RWPE2 (cell line): ENCODE measurements around the gene ADGRF1.
A peak's percentile ranks its signal among the peaks of the same experiment; 100 is the strongest.

ENCODE experiments used
- ATAC-seq: fragments of 200-7000 bp; cut with Tn5 transposase; 3 replicates; pipeline ENCODE4 v1.9.1; 2021; ENCODE audit warnings: low read depth
- DNase-seq: peaks from one replicate; pipeline ENCODE4 v3.0.0-alpha.2; 2020; ENCODE audit warnings: low spot score
- H3K27ac ChIP-seq: fragments of 450-650 bp; 2 replicates; pipeline ENCODE4 v1.5.1; 2017; ENCODE audit warnings: mild to moderate bottlenecking; ENCODE audit not compliant: poor library complexity, severe bottlenecking
- H3K27me3 ChIP-seq: fragments of 250-450 bp; sonication (Bioruptor Pico); 2 replicates; pipeline ENCODE4 v1.5.1; 2021; ENCODE audit warnings: mild to moderate bottlenecking, moderate library complexity; ENCODE audit not compliant: insufficient read depth, poor library complexity, severe bottlenecking
- H3K36me3 ChIP-seq: fragments of 250-450 bp; sonication (Bioruptor Pico); 2 replicates; pipeline ENCODE4 v1.5.1; 2020; ENCODE audit warnings: low read depth, mild to moderate bottlenecking, moderate library complexity
- H3K4me1 ChIP-seq: fragments of 250-450 bp; sonication (Bioruptor Pico); 2 replicates; pipeline ENCODE4 v1.5.1; 2021; ENCODE audit warnings: mild to moderate bottlenecking, moderate library complexity; ENCODE audit not compliant: insufficient read depth, poor library complexity, severe bottlenecking
- H3K4me3 ChIP-seq: fragments of 250-450 bp; sonication (Bioruptor Pico); 2 replicates; pipeline ENCODE4 v1.5.1; 2021; ENCODE audit warnings: mild to moderate bottlenecking, moderate library complexity; ENCODE audit not compliant: severe bottlenecking
- H3K9me3 ChIP-seq: fragments of 250-450 bp; sonication (Bioruptor Pico); 2 replicates; pipeline ENCODE4 v1.5.1; 2021; ENCODE audit warnings: mild to moderate bottlenecking, moderate library complexity; ENCODE audit not compliant: severe bottlenecking
- TF ChIP-seq, protein P1 (sequence below): fragments of 450-650 bp; IDR thresholded peaks from one replicate; pipeline ENCODE4 v1.5.1; 2017; ENCODE audit warnings: mild to moderate bottlenecking, moderate library complexity; ENCODE audit not compliant: poor library complexity, severe bottlenecking

Gene ADGRF1

DNA sequence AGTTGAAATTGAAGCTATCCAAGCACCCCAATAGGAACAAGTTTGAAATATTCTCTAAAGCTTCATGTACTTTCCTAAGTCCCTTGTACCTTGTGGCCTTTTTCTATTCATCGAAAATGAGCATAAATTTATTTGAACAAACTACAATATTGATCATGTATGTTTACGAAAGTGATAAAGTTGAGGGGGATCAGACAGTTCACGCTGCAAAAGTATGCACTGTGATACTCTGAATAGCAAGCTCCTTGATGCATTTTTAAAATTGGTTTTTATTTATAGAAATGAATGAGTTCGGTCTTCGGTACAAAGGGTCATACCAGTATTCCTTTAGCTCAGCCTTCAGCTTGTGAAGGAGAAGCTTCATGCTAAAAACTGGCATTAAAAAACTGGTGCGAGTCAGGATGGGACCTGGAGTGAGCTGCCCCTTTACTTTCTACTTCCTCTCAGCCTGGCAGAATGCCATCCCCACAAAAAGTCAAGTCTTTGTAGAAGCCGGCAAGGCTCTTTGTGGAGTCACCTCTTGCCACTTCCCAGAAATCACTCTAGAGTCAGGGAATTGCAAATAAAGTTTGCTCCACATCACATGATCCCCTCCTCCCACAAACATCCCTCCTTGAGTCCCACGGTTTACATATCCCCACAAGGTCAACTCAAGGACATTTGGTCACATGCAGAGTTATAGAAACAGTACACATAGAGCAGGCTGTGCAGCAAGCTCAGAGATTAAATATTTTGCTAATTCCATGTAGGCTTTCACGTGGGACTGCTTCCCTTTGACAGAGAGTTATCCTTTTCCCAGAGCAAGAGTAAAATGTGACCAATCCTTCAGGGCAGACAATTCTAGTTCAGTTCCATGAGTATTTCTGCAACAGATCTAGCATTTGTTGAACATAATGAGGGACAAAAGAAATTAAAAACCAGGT lies 34.6 kb upstream of the ADGRF1 start:
- no peak overlapping the region for H3K27ac ChIP-seq
- TF ChIP-seq, protein P1, sequence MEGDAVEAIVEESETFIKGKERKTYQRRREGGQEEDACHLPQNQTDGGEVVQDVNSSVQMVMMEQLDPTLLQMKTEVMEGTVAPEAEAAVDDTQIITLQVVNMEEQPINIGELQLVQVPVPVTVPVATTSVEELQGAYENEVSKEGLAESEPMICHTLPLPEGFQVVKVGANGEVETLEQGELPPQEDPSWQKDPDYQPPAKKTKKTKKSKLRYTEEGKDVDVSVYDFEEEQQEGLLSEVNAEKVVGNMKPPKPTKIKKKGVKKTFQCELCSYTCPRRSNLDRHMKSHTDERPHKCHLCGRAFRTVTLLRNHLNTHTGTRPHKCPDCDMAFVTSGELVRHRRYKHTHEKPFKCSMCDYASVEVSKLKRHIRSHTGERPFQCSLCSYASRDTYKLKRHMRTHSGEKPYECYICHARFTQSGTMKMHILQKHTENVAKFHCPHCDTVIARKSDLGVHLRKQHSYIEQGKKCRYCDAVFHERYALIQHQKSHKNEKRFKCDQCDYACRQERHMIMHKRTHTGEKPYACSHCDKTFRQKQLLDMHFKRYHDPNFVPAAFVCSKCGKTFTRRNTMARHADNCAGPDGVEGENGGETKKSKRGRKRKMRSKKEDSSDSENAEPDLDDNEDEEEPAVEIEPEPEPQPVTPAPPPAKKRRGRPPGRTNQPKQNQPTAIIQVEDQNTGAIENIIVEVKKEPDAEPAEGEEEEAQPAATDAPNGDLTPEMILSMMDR: no peak
- no peaks in the 10 kb centered on the region for H3K36me3 ChIP-seq
- no peaks in the 10 kb centered on the region for H3K9me3 ChIP-seq
- ATAC-seq: no peak
- H3K4me3 ChIP-seq: no peak overlapping the region
- no peaks in the 10 kb centered on the region for H3K4me1 ChIP-seq
- no peak for DNase-seq
- no peaks in the 10 kb centered on the region for H3K27me3 ChIP-seq

- Histone ChIP-seq H3K4me1 (no peaks in the 10 kb centered on the region), H3K4me3 (no peak overlapping the region), H3K36me3 (no peaks in the 10 kb centered on the region), H3K27me3 (no peaks in the 10 kb centered on the region), H3K27ac (no peak overlapping the region), H3K9me3 (no peaks in the 10 kb centered on the region)
- DNase-seq (no peak), ATAC-seq (peak; percentile 33; the same call in 2 of the 3 replicates)
- TF ChIP-seq, protein P1: no peak
These were observed 33.7 kb upstream of the ADGRF1 start for GRCh38 chr6:47075741-47076421.

DNA sequence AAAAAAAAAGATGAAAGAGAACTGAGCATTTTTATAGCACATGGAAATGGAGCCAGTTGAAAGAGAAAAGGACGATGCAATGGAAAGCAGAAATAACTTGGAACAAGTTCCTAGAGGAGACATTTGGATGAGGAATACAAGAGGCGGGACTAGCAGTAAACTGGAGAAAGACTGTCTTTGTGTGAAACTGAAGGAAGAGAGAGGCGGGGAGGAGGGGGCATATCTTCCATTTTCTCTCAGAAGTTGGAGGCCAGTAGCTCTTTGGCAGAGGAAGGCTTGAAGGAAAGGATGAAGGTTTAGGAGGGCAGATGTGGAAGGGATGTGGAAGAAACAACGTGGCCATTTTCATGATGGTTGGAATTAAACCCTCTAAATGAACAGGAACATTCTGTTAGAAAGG lies 33.0 kb upstream of the ADGRF1 start:
- DNase-seq (no peak), ATAC-seq (no peak)
- TF ChIP-seq, protein P1: no peak

GRCh38 chr6:47073125-47074110 lies 31.3 kb upstream of the ADGRF1 start:
- TF ChIP-seq, protein P1: no peak
- no peaks in the 10 kb centered on the region for H3K36me3 ChIP-seq
- H3K4me1 ChIP-seq: no peaks in the 10 kb centered on the region
- no peak overlapping the region for H3K4me3 ChIP-seq
- DNase-seq (no peak), ATAC-seq (no peak)
- H3K27me3 ChIP-seq: no peaks in the 10 kb centered on the region
- H3K9me3 ChIP-seq: no peaks in the 10 kb centered on the region
- no peak overlapping the region for H3K27ac ChIP-seq

More for the DNA sequence above, 33.0 kb upstream of the ADGRF1 start:
- H3K4me1 ChIP-seq: no peaks in the 10 kb centered on the region
- H3K36me3 ChIP-seq: no peaks in the 10 kb centered on the region
- H3K9me3 ChIP-seq: no peaks in the 10 kb centered on the region
- no peaks in the 10 kb centered on the region for H3K27me3 ChIP-seq
- H3K4me3 ChIP-seq: no peak overlapping the region
- no peak overlapping the region for H3K27ac ChIP-seq
